DOHH2 (cell line): ENCODE measurements around the gene OLFM1.

ENCODE experiments used
- H3F3A ChIP-seq: fragments of 200-600 bp; sonication (generic), shearing (Covaris generic); 2 replicates; pipeline ENCODE4 v1.6.0; 2016; ENCODE audit warnings: antibody characterized with exemption, mild to moderate bottlenecking; ENCODE audit not compliant: control insufficient read depth, insufficient read depth
- H3K27ac ChIP-seq: fragments of 200-600 bp; sonication (generic); 2 replicates; pipeline ENCODE4 v1.5.1; 2014; ENCODE audit warnings: low read depth, mild to moderate bottlenecking, low read length, moderate library complexity
- H3K27me3 ChIP-seq: fragments of 200-600 bp; sonication (generic); 2 replicates; pipeline ENCODE4 v1.6.1; 2014; ENCODE audit warnings: mild to moderate bottlenecking, low read length, mixed read lengths; ENCODE audit not compliant: control insufficient read depth
- H3K36me3 ChIP-seq: fragments of 200-600 bp; sonication (generic); 2 replicates; pipeline ENCODE4 v1.6.1; 2014; ENCODE audit warnings: mild to moderate bottlenecking, low read length, moderate library complexity, mixed read lengths; ENCODE audit not compliant: control insufficient read depth
- H3K4me1 ChIP-seq: fragments of 200-600 bp; sonication (generic); 2 replicates; pipeline ENCODE4 v1.6.1; 2014; ENCODE audit warnings: mild to moderate bottlenecking, low read length, mixed read lengths; ENCODE audit not compliant: control insufficient read depth
- H3K4me2 ChIP-seq: fragments of 200-600 bp; sonication (generic); 2 replicates; pipeline ENCODE4 v1.6.0; 2014; ENCODE audit warnings: mild to moderate bottlenecking, low read length, moderate library complexity
- H3K4me3 ChIP-seq: fragments of 200-600 bp; sonication (generic); 2 replicates; pipeline ENCODE4 v1.5.1; 2014; ENCODE audit warnings: mild to moderate bottlenecking, low read length, mixed read lengths
- H3K79me2 ChIP-seq: fragments of 200-600 bp; sonication (generic); 2 replicates; pipeline ENCODE4 v1.6.1; 2014; ENCODE audit warnings: mild to moderate bottlenecking, low read length, mixed read lengths; ENCODE audit not compliant: control insufficient read depth
- H3K9me2 ChIP-seq: fragments of 200-600 bp; sonication (generic); replicated peaks from 2 replicates; pipeline ENCODE4 v1.6.1; 2014; ENCODE audit warnings: mild to moderate bottlenecking, low read length, mixed read lengths; ENCODE audit not compliant: control insufficient read depth
- H3K9me3 ChIP-seq: fragments of 200-600 bp; sonication (generic); 2 replicates; pipeline ENCODE4 v1.6.1; 2014; ENCODE audit warnings: antibody characterized with exemption, low read length, mixed read lengths; ENCODE audit not compliant: control insufficient read depth, insufficient read depth
- H4K20me1 ChIP-seq: fragments of 200-600 bp; sonication (generic); 2 replicates; pipeline ENCODE4 v1.6.0; 2014; ENCODE audit warnings: low read depth, mild to moderate bottlenecking, antibody characterized with exemption, low read length, moderate library complexity; ENCODE audit not compliant: control insufficient read depth, insufficient read depth
- CTCF ChIP-seq: fragments of 200-600 bp; sonication (generic); IDR thresholded peaks from one replicate; pipeline ENCODE4 v1.5.1; 2014; ENCODE audit warnings: antibody characterized with exemption, mild to moderate bottlenecking, low read depth, low read length; ENCODE audit not compliant: poor library complexity, severe bottlenecking
- EZH2phosphoT487 ChIP-seq: fragments of 200-600 bp; sonication (generic); IDR thresholded peaks from 2 replicates; pipeline ENCODE4 v1.6.1; 2017; ENCODE audit warnings: borderline replicate concordance, mild to moderate bottlenecking, antibody characterized with exemption, low read length, moderate library complexity, mixed read lengths

Gene OLFM1

GRCh38 chr9:135129137-135129695 is 41.7 kb downstream of the OLFM1 start:
- no peak overlapping the region for H3K4me3 ChIP-seq
- H3K36me3 ChIP-seq: no peaks in the 10 kb centered on the region
- no peak overlapping the region for H3K27ac ChIP-seq
- no peaks in the 10 kb centered on the region for H3K9me2 ChIP-seq
- H3F3A ChIP-seq: no peaks in the 10 kb centered on the region
- 0 out of 2 replicates have a peak, but pooled peaks cover 4% of the 10 kb centered on the region for H3K4me1 ChIP-seq
- H4K20me1 ChIP-seq: no peaks in the 10 kb centered on the region
- TF ChIP-seq EZH2phosphoT487 (no peak), CTCF (no peak)
- no peak overlapping the region for H3K4me2 ChIP-seq
- no peaks in the 10 kb centered on the region for H3K27me3 ChIP-seq
- H3K9me3 ChIP-seq: peaks cover 14% of the 10 kb centered on the region; the same call in 1 of the 2 replicates
- H3K79me2 ChIP-seq: no peaks in the 10 kb centered on the region

- Histone ChIP-seq H3K36me3 (no peaks in the 10 kb centered on the region), H3K27ac (no peak overlapping the region), H3K9me2 (no peaks in the 10 kb centered on the region), H3K9me3 (peaks cover 14% of the 10 kb centered on the region; the same call in 1 of the 2 replicates), H4K20me1 (no peaks in the 10 kb centered on the region), H3K4me2 (no peak overlapping the region), H3K79me2 (no peaks in the 10 kb centered on the region), H3K27me3 (no peaks in the 10 kb centered on the region), H3K4me1 (0 out of 2 replicates have a peak, but pooled peaks cover 4% of the 10 kb centered on the region), H3F3A (no peaks in the 10 kb centered on the region), H3K4me3 (no peak overlapping the region)
- no peak for TF ChIP-seq CTCF
- no peak for TF ChIP-seq EZH2phosphoT487
These were observed 42.9 kb downstream of the OLFM1 start for GRCh38 chr9:135130207-135130976.

GRCh38 chr9:135131488-135131887 is 44.0 kb downstream of the OLFM1 start:
- Histone ChIP-seq H3F3A (no peaks in the 10 kb centered on the region), H3K36me3 (no peaks in the 10 kb centered on the region), H3K4me2 (no peak overlapping the region), H3K4me3 (no peak overlapping the region), H3K9me2 (no peaks in the 10 kb centered on the region), H3K79me2 (no peaks in the 10 kb centered on the region), H3K9me3 (peaks cover 14% of the 10 kb centered on the region; the same call in 1 of the 2 replicates), H3K27ac (no peak overlapping the region), H3K4me1 (0 out of 2 replicates have a peak, but pooled peaks cover 4% of the 10 kb centered on the region), H3K27me3 (no peaks in the 10 kb centered on the region), H4K20me1 (no peaks in the 10 kb centered on the region)
- TF ChIP-seq EZH2phosphoT487 (no peak), CTCF (no peak)
